ENCODE measurements around the gene PRR7. TPM values are rescaled to one million over a fixed set of nuclear protein-coding genes. Genes with fewer than 3 reads are reported as not detected.

The PRR7 gene
- total and polyA plus RNA-seq, 2 of the 13 experiments (the other 11 are each of a cell fraction or from before 2014, with no cell fraction given): 4.8 to 5.0 TPM

- TF ChIP-seq CSRNP2 (CRISPR knock-in tag; conservative IDR thresholded peaks at IDR 0.05; ENCODE audit: low read depth) (no peak), ZIK1 (CRISPR knock-in tag; IDR thresholded peaks at IDR 0.05; ENCODE audit: borderline replicate concordance, low read depth) (peak; percentile 87; the same call in 1 of the 2 replicates), ZNF331 (CRISPR knock-in tag; IDR thresholded peaks at IDR 0.05) (peak; percentile 87), ATF4 (CRISPR knock-in tag; IDR thresholded peaks at IDR 0.05) (peak in 1 of 2 experiments; percentile 57; a peak in 2 of 4 replicates), NFKB2 (CRISPR knock-in tag; IDR thresholded peaks at IDR 0.05; ENCODE audit: borderline replicate concordance) (peak; percentile 36; the same call in 1 of the 2 replicates), ZNF276 (CRISPR knock-in tag; IDR thresholded peaks at IDR 0.05; ENCODE audit: low read depth) (peak; percentile 78; the same call in 1 of the 2 replicates), ZNF251 (CRISPR knock-in tag; IDR thresholded peaks at IDR 0.05) (no peak), CBX1 (IDR thresholded peaks at IDR 0.05; ENCODE audit: low read depth) (peak; percentile 17), ZNF18 (CRISPR knock-in tag; IDR thresholded peaks at IDR 0.05; ENCODE audit: insufficient replicate concordance) (no peak), IRF9 (CRISPR knock-in tag; IDR thresholded peaks at IDR 0.05; ENCODE audit: borderline replicate concordance) (no peak; the same call in 1 of the 2 replicates), ZNF574 (CRISPR knock-in tag; IDR thresholded peaks at IDR 0.05) (peak; percentile 81), ZNF775 (CRISPR knock-in tag; IDR thresholded peaks at IDR 0.05; ENCODE audit: borderline replicate concordance) (no peak), MNT (IDR thresholded peaks at IDR 0.05) (peak; percentile 71), HMG20B (CRISPR knock-in tag; conservative IDR thresholded peaks at IDR 0.05) (0 out of 2 replicates have a peak, but pooled peaks have one; percentile 26)
Observed at GRCh38 chr5:177455036-177455660, 8.5 kb downstream of the PRR7 start (continued).

Measured in HepG2 (cell line).